Fibroblast of mammary gland (primary cell): ENCODE data around the gene PPP1R14C.
"Not testable (repeated sequence)": the region's sequence is repeated elsewhere in the genome, so short reads cannot be mapped to it uniquely, and the experiment has no call there.

Experiments
- DNase-seq: peaks from one replicate; pipeline ENCODE4 v3.0.0-alpha.2; 2010; ENCODE audit warnings: low read depth
- H3K4me3 ChIP-seq: 2 replicates; pipeline ENCODE4 v1.5.1; 2011; ENCODE audit warnings: low read depth, mild to moderate bottlenecking, low read length, moderate library complexity; ENCODE audit not compliant: control insufficient read depth
- TF ChIP-seq, protein P1 (sequence below): conservative IDR thresholded peaks from 2 replicates; pipeline ENCODE4 v1.5.1; 2011; ENCODE audit warnings: low read depth, low read length, inconsistent platforms; ENCODE audit not compliant: control insufficient read depth, insufficient read depth

Gene PPP1R14C

DNA sequence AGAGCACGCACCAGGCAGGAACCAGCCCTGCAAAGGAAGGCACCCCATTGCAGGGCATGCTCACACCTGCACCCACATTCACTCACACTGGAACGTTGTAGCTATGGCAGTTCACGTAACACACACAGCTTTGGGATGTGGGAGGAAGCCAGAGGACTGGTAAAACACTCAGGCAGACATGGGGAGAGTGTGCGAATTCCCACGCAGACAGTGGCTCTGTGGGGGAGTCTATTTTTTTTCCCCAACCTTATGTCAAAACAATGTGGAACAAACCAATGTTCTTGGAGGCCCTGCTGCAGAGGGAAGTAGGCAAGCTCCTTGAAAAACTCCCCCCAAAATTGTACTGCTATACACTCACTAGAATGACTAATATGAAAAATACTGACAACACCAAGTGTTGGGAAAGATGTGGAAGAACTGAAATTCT, 91.0 kb downstream of the PPP1R14C start:
- TF ChIP-seq, protein P1, sequence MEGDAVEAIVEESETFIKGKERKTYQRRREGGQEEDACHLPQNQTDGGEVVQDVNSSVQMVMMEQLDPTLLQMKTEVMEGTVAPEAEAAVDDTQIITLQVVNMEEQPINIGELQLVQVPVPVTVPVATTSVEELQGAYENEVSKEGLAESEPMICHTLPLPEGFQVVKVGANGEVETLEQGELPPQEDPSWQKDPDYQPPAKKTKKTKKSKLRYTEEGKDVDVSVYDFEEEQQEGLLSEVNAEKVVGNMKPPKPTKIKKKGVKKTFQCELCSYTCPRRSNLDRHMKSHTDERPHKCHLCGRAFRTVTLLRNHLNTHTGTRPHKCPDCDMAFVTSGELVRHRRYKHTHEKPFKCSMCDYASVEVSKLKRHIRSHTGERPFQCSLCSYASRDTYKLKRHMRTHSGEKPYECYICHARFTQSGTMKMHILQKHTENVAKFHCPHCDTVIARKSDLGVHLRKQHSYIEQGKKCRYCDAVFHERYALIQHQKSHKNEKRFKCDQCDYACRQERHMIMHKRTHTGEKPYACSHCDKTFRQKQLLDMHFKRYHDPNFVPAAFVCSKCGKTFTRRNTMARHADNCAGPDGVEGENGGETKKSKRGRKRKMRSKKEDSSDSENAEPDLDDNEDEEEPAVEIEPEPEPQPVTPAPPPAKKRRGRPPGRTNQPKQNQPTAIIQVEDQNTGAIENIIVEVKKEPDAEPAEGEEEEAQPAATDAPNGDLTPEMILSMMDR = no peak
- DNase-seq = no peak
- H3K4me3 ChIP-seq = no peak overlapping the region

DNA sequence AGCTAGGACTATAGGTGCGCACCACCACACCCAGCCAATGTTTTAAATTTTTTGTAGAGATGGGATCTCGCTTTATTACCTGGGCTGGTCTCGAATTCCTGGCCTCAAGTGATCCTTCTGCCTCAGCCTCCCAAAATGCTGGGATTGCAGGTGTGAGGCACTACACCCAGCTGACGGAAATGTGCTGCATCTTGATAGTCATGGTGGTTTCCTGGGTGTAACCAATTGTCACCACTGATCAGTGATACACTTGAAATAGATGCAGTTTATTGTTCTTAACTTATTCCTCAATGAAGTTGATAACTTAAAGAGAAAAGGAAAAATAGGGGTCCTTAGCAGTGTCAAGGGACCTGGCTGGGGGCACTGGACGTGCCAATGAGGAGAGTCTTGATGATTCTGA, 92.4 kb downstream of the PPP1R14C start:
- DNase-seq = no peak
- TF ChIP-seq, protein P1 = no peak
- H3K4me3 ChIP-seq = no peak overlapping the region

DNA sequence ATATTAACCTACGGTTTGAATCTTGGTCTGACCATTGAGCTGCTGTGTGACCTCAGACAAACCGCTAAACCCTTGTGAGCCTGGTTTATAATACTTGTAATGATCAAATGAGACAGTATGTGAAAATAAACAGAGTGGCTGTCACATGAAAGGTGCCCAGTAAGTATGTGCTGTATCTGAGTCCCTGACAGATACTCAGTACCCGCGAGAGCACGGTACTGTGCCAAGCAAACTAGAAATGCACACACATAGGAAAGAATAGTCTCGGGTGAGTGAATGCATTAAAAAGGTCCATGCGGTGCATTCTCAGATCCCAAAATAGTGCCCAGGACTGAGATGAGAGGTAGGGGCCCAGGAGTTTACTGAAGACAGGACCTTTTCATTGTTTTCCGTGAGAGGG, 93.3 kb downstream of the PPP1R14C start:
- H3K4me3 ChIP-seq = no peak overlapping the region
- TF ChIP-seq, protein P1 = no peak
- no peak for DNase-seq

DNA sequence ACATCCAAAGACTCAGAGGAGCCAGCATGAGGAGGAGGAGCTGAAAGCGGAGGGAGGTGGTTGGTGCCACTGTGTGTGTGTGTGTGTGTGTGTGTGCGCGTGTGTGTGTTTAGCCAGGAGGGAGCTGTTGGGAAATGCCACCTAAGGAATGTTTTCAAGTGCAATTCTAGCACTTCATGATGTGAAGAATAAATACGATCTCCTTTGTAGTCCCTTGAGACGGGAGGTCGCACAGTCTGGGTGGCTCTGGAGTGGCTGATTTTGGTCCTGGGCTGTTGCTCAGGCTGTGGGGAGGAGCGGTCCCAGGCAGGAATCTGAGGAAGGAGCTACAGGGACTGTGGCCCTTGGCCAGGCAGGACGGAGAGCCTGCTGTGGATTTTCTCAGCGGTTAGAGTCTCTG, 93.7 kb downstream of the PPP1R14C start:
- no peak for DNase-seq

DNA sequence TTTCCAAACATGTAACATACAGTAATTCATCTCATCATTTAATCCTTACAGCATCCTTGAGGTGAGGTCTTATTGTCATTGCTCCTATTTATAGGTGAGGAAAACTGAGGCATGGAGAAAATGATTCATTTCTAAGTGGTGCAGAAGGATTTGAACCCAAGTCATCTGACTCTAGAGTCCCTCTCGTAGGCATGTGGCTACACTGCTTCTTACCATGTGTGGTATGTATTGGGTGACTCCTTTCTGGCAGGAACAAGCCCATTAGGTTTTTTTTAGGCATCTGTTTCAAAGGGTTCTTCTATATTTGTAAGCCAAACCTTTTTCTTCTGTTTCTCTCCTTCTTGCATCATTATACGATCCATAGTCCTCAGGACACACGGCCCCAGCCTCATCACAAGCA, 94.8 kb downstream of the PPP1R14C start:
- TF ChIP-seq, protein P1 = no peak
- no peak overlapping the region for H3K4me3 ChIP-seq

More for the DNA sequence above, 93.7 kb downstream of the PPP1R14C start:
- TF ChIP-seq, protein P1 = no peak
- H3K4me3 ChIP-seq = no peak overlapping the region

DNA sequence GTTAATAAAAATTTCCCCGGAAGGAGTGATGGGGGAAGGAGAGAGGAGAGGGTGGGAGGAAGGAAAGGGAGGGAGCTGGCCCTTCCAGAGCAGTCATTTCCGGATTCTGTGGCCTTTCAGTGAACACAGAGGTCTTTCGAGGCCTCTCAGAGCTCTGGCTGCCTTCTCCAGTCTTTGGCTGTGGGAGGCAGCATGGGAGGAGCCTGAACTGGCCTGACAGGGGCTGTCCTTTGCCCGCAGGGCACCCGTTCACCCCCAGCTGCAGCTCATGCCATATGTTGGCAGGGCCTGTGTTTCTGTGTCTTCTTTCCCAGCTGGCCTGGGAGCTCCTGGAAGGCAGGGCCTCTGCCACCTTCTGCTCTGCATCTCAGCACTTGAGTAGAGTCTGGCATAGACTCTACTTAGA, 95.5 kb downstream of the PPP1R14C start:
- DNase-seq = peak; percentile 11
- TF ChIP-seq, protein P1 = no peak
- no peak overlapping the region for H3K4me3 ChIP-seq

More for the DNA sequence above, 94.8 kb downstream of the PPP1R14C start:
- no peak for DNase-seq

DNA sequence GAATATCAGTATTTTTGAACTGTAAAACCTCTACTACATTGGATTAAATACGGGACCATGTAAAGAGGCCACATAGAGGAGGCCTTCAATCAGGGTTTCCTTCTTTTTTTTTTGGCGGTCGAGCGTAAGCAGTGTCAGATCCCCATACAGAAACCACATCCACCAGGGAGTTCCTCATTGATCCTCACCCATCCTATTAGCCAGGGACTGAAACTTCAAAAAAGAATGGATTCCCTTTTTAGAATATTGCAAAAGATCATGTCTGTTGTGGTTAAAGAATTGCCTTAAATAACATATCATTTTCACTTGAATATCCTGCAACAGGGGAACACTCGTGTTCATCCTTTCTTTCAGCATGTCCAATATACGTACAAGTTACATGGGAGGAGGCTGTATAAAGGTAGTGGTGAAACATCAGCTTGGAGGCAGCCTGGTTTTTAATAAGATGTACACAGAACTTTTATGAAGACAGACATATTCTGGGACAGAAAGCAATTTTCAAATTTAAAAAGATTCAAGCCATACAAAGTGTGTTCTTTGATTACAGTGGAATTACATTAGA, 96.1 kb downstream of the PPP1R14C start:
- TF ChIP-seq, protein P1 = no peak

DNA sequence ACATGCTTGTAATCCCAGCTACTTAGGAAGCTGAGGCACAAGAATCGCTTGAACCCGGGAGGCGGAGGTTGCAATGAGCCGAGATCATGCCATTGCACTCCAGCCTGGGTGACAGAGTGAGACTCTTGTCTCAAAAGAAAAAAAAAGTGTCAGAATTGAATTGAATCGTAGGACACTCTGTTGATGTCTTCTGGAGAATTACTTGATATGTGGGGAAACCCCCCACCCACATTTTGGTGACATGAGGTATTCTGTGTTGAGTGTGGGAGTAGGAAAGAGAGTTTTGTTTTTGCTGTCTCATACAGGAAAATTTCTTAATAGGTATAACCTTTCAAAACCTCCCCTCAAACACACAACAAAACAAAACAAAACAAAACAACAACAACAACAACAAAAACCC, 98.9 kb downstream of the PPP1R14C start:
- not testable (repeated sequence) for H3K4me3 ChIP-seq, DNase-seq

More for the DNA sequence above, 96.1 kb downstream of the PPP1R14C start:
- H3K4me3 ChIP-seq = no peak overlapping the region
- DNase-seq = no peak
